Naive thymus-derived CD4-positive, alpha-beta T cell (primary cell): ENCODE measurements around the gene WDR88. TPM values are rescaled to one million over a fixed set of nuclear protein-coding genes. Genes with fewer than 3 reads are reported as not detected.

Experiments
- ATAC-seq: fragments of 150-1000 bp; cut with Tn5 transposase; 2 replicates; pipeline ENCODE4 v1.10.0; 2021; ENCODE audit warnings: mild to moderate bottlenecking, moderate library complexity
- CTCF ChIA-PET: fragments of 350-600 bp; sonication (Branson Sonifier 250); formaldehyde crosslinking; loops from one replicate; lab custom pipeline; 2021; ENCODE audit warnings: antibody characterized with exemption; lab: Charles Lee
- POLR2A ChIA-PET: fragments of 350-600 bp; sonication (Branson Sonifier 250); formaldehyde crosslinking; loops from one replicate; lab custom pipeline; 2021; ENCODE audit warnings: antibody characterized with exemption, inconsistent platforms; lab: Charles Lee
- DNase-seq, 9 donors: peaks; one replicate each; pipeline versions ENCODE4 v3.0.0 to v3.0.0-alpha.2; 2020 to 2022; ENCODE audit warnings: mixed read lengths in 1 of 9
- H3K27ac ChIP-seq: one replicate; pipeline ENCODE4 v1.7.0; 2013; ENCODE audit warnings: mild to moderate bottlenecking, low read depth, low read length, moderate library complexity
- H3K27me3 ChIP-seq, 2 donors: one replicate each; pipeline ENCODE4 v1.7.0; 2013; ENCODE audit warnings: low read length in 2 of 2, mild to moderate bottlenecking in 2 of 2, moderate library complexity in 2 of 2; ENCODE audit not compliant: control insufficient read depth in 2 of 2, insufficient read depth in 2 of 2
- H3K36me3 ChIP-seq, 3 experiments: 1 replicate in 2 of 3; 2 replicates in 1 of 3; pipeline ENCODE4 v1.7.0; 2013; ENCODE audit warnings: low read length in 3 of 3, mild to moderate bottlenecking in 3 of 3, moderate library complexity in 1 of 3; ENCODE audit not compliant: insufficient read depth in 3 of 3, control insufficient read depth in 2 of 3
- H3K4me1 ChIP-seq, 2 donors: one replicate each; pipeline ENCODE4 v1.7.0; 2013; ENCODE audit warnings: low read length in 2 of 2, mild to moderate bottlenecking in 2 of 2, moderate library complexity in 1 of 2; ENCODE audit not compliant: control insufficient read depth in 2 of 2, insufficient read depth in 2 of 2
- H3K4me3 ChIP-seq: 2 replicates; pipeline ENCODE4 v1.7.0; 2013; ENCODE audit warnings: mild to moderate bottlenecking, low read length
- H3K9me3 ChIP-seq, 3 experiments: 1 replicate in 2 of 3; 2 replicates in 1 of 3; pipeline ENCODE4 v1.7.0; 2013; ENCODE audit warnings: low read length in 3 of 3; ENCODE audit not compliant: control insufficient read depth in 2 of 3
- H3K27ac Mint-ChIP-seq, 9 donors: one replicate each; pipeline ENCODE4 v1.8.0; 2020 to 2022; ENCODE audit warnings: mixed read lengths in 9 of 9, mild to moderate bottlenecking in 8 of 9, moderate library complexity in 5 of 9, inconsistent platforms in 2 of 9
- H3K27me3 Mint-ChIP-seq, 5 donors: one replicate each; pipeline ENCODE4 v1.8.0; 2021 to 2022; ENCODE audit warnings: mixed read lengths in 5 of 5, mild to moderate bottlenecking in 1 of 5
- H3K36me3 Mint-ChIP-seq, 5 donors: one replicate each; pipeline ENCODE4 v1.8.0; 2020 to 2022; ENCODE audit warnings: mixed read lengths in 5 of 5, mild to moderate bottlenecking in 3 of 5, inconsistent platforms in 1 of 5
- H3K4me1 Mint-ChIP-seq, 7 donors: one replicate each; pipeline ENCODE4 v1.8.0; 2020 to 2022; ENCODE audit warnings: mixed read lengths in 7 of 7, mild to moderate bottlenecking in 3 of 7, inconsistent platforms in 1 of 7
- H3K4me3 Mint-ChIP-seq, 10 donors: one replicate each; pipeline ENCODE4 v1.8.0; 2020 to 2022; ENCODE audit warnings: mild to moderate bottlenecking in 10 of 10, mixed read lengths in 10 of 10, moderate library complexity in 6 of 10, inconsistent platforms in 2 of 10
- H3K9me3 Mint-ChIP-seq, 11 donors: one replicate each; pipeline ENCODE4 v1.8.0; 2020 to 2022; ENCODE audit warnings: mixed read lengths in 11 of 11, mild to moderate bottlenecking in 4 of 11, inconsistent platforms in 1 of 11, moderate library complexity in 1 of 11
- intact Hi-C, 2 donors: fragments of 100-400 bp; cut with micrococcal nuclease; formaldehyde crosslinking; loops; one replicate each; pipeline ENCODE4 v1.15.1; 2023
- polyA plus RNA-seq, 2 donors: library from polyadenylated mRNA; unstranded; fragments of 300-500 nt; fragmentation: Illumina TruSeq; gene quantifications; one replicate each; pipeline ENCODE4 v1.2.3, GENCODE V29; 2021
- total RNA-seq, 6 experiments: library from RNA in 5 of 6; stranded (reverse) in 5 of 6; gene quantifications; 1 replicate in 5 of 6; 2 replicates in 1 of 6; pipeline ENCODE4 v1.2.3 and lab custom pipeline; 2021 to 2026

The WDR88 gene
- total and polyA plus RNA-seq, 7 experiments from 2014 or later, result 0.15 to 0.62 (median 0.37) TPM; not detected in 3

- Histone ChIP-seq H3K27ac (no peak overlapping the region), H3K27me3 (no peaks in the 10 kb centered on the region), H3K4me1 (no peaks in the 10 kb centered on the region), H3K36me3 (peaks cover 0 to 5% (median 0%) of the 10 kb centered on the region in 3 experiments), H3K4me3 (no peak overlapping the region), H3K9me3 (no peaks in the 10 kb centered on the region)
- intact Hi-C loops, result no loop called here
- CTCF ChIA-PET, result interaction anchor here (0.7 kb wide), 1 partner anchor 9 kb away, joined by 3 read pairs; no protein-coding TSS in a partner anchor
- H3K27me3 Mint-ChIP-seq, result peaks cover 0 to 5% (median 0%) of the 10 kb centered on the region in 5 donors
- H3K4me1 Mint-ChIP-seq, result peaks cover 9 to 33% (median 24%) of the 10 kb centered on the region in 7 donors
- DNase-seq (no peak), ATAC-seq (no peak)
- H3K36me3 Mint-ChIP-seq, result peaks cover 5 to 27% (median 14%) of the 10 kb centered on the region in 5 donors
- POLR2A ChIA-PET, result interaction anchor here (3.0 kb wide), 1 partner anchor 8 kb away, joined by 23 read pairs; no protein-coding TSS in a partner anchor
- peaks cover 0 to 18% (median 8%) of the 10 kb centered on the region in 11 donors for H3K9me3 Mint-ChIP-seq
- H3K4me3 Mint-ChIP-seq, result no peak overlapping the region
- no peak overlapping the region for H3K27ac Mint-ChIP-seq
Measured at GRCh38 chr19:33168528-33168927, 36.6 kb downstream of the WDR88 start.

- POLR2A ChIA-PET, result interaction anchor here (1.2 kb wide), 2 partner anchors 10 to 14 kb away, joined by 4 read pairs; no protein-coding TSS in a partner anchor
- CTCF ChIA-PET, result no interaction called here
Measured at GRCh38 chr19:33171222-33171795, 39.4 kb downstream of the WDR88 start.

GRCh38 chr19:33171916-33172359 is 40.0 kb downstream of the WDR88 start:
- ChIA-PET POLR2A (interaction anchor here (1.2 kb wide), 1 partner anchor 11 kb away, joined by 4 read pairs; no protein-coding TSS in a partner anchor), CTCF (no interaction called here)
- H3K4me3 ChIP-seq, result no peak overlapping the region
- no peaks in the 10 kb centered on the region for H3K9me3 ChIP-seq
- peaks cover 22 to 53% (median 38%) of the 10 kb centered on the region in 7 donors for H3K4me1 Mint-ChIP-seq
- peak overlapping the region in 1 of 10 donors; percentile 46 for H3K4me3 Mint-ChIP-seq
- ATAC-seq, result no peak
- peaks cover 0 to 8% (median 0%) of the 10 kb centered on the region in 5 donors for H3K27me3 Mint-ChIP-seq
- H3K9me3 Mint-ChIP-seq, result peaks cover 0 to 22% (median 10%) of the 10 kb centered on the region in 11 donors
- H3K36me3 Mint-ChIP-seq, result peaks cover 5 to 33% (median 14%) of the 10 kb centered on the region in 5 donors
- intact Hi-C loops, result no loop called here
- H3K4me1 ChIP-seq, result peaks cover 8 to 10% of the 10 kb centered on the region in 2 donors
- H3K27me3 ChIP-seq, result no peaks in the 10 kb centered on the region
- no peak overlapping the region for H3K27ac ChIP-seq
- no peak overlapping the region for H3K27ac Mint-ChIP-seq
- peaks cover 0 to 5% (median 4%) of the 10 kb centered on the region in 3 experiments for H3K36me3 ChIP-seq
- no peak for DNase-seq

More at GRCh38 chr19:33171222-33171795, 39.4 kb downstream of the WDR88 start:
- intact Hi-C loops, result no loop called here
- Mint-ChIP-seq H3K36me3 (peaks cover 5 to 29% (median 14%) of the 10 kb centered on the region in 5 donors), H3K27ac (no peak overlapping the region), H3K27me3 (peaks cover 0 to 5% (median 0%) of the 10 kb centered on the region in 5 donors), H3K9me3 (peaks cover 0 to 18% (median 8%) of the 10 kb centered on the region in 11 donors), H3K4me1 (peaks cover 19 to 52% (median 38%) of the 10 kb centered on the region in 7 donors), H3K4me3 (no peak overlapping the region)
- ATAC-seq (no peak), DNase-seq (no peak)
- Histone ChIP-seq H3K9me3 (no peaks in the 10 kb centered on the region), H3K27ac (no peak overlapping the region), H3K36me3 (peaks cover 0 to 5% (median 0%) of the 10 kb centered on the region in 3 experiments), H3K27me3 (no peaks in the 10 kb centered on the region), H3K4me1 (peaks cover 8 to 10% of the 10 kb centered on the region in 2 donors), H3K4me3 (no peak overlapping the region)

- Histone ChIP-seq H3K27me3 (no peaks in the 10 kb centered on the region), H3K27ac (no peak overlapping the region), H3K9me3 (no peaks in the 10 kb centered on the region), H3K4me1 (peaks cover 13 to 18% of the 10 kb centered on the region in 2 donors), H3K36me3 (peaks cover 0 to 8% (median 1%) of the 10 kb centered on the region in 3 experiments), H3K4me3 (no peak overlapping the region)
- intact Hi-C loops, result no loop called here
- ATAC-seq, result no peak
- Mint-ChIP-seq H3K27ac (no peak overlapping the region), H3K4me1 (peaks cover 26 to 56% (median 49%) of the 10 kb centered on the region in 7 donors), H3K9me3 (peaks cover 0 to 13% (median 0%) of the 10 kb centered on the region in 11 donors), H3K36me3 (peaks cover 5 to 19% (median 8%) of the 10 kb centered on the region in 5 donors), H3K27me3 (peaks cover 0 to 7% (median 0%) of the 10 kb centered on the region in 5 donors), H3K4me3 (peak overlapping the region in 1 of 10 donors; percentile 7)
- CTCF ChIA-PET, result no interaction called here
- DNase-seq, result no peak
- POLR2A ChIA-PET, result no interaction called here
Measured at GRCh38 chr19:33174186-33174585, 42.3 kb downstream of the WDR88 start.

GRCh38 chr19:33175156-33175782 is 43.4 kb downstream of the WDR88 start:
- peaks cover 29 to 61% (median 53%) of the 10 kb centered on the region in 7 donors for H3K4me1 Mint-ChIP-seq
- POLR2A ChIA-PET, result interaction anchor here (2.5 to 4.8 kb wide), 5 partner anchors 8 to 203 kb away, joined by 13 to 75 read pairs (median 23); partner anchors contain the start of genes CEBPG, CEP89 and FAAP24
- no peak for DNase-seq
- H3K27me3 ChIP-seq, result no peaks in the 10 kb centered on the region
- intact Hi-C loops, result loop anchor here (5.0 kb wide), 5 partner anchors 483 to 1502 kb away; partner anchors contain the start of genes ANKRD27 (in 1 of the 2), NUDT19 (in 1 of the 2), RGS9BP (in 1 of the 2) and SCGB2B2 (in 1 of the 2)
- H3K9me3 ChIP-seq, result no peaks in the 10 kb centered on the region
- peaks cover 0 to 13% (median 0%) of the 10 kb centered on the region in 11 donors for H3K9me3 Mint-ChIP-seq
- H3K27ac ChIP-seq, result peak overlapping the region; percentile 89
- H3K27me3 Mint-ChIP-seq, result peaks cover 0 to 13% (median 0%) of the 10 kb centered on the region in 5 donors
- H3K4me3 ChIP-seq, result peak overlapping the region; percentile 98
- ATAC-seq, result no peak
- peaks cover 13 to 18% of the 10 kb centered on the region in 2 donors for H3K4me1 ChIP-seq
- H3K27ac Mint-ChIP-seq, result peak overlapping the region in 8 of 9 donors; percentile 96 to 100 (median 100)
- CTCF ChIA-PET, result interaction anchor here (2.9 kb wide), 1 partner anchor 15 kb away, joined by 15 read pairs; no protein-coding TSS in a partner anchor
- H3K36me3 ChIP-seq, result peaks cover 0 to 8% (median 0%) of the 10 kb centered on the region in 3 experiments
- H3K4me3 Mint-ChIP-seq, result peak overlapping the region; percentile 92 to 99 (median 97)
- H3K36me3 Mint-ChIP-seq, result peaks cover 5 to 17% (median 8%) of the 10 kb centered on the region in 5 donors
